Measurements from ENCODE around the gene NRM.

DNA sequence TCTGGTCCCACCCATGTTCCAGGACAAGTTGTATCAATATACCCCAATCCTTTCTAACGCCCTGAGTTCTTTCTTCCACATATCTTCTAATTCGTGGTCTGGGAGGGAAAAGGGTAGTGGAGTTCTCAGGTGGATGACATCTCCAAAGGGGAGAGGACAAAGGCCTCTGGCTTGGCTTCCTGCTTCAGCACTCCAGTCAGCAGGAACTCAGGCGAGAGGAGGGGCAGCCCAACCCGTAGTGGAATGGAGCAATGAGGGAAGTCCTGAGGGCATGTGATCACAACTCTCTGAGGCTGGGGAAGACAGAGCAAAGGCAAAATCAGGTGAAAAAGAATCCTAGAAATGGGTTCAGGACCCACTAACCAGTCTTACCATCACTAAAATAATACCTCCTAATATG lies 9.6 kb upstream of the NRM start:
- TF ChIP-seq, protein P1, sequence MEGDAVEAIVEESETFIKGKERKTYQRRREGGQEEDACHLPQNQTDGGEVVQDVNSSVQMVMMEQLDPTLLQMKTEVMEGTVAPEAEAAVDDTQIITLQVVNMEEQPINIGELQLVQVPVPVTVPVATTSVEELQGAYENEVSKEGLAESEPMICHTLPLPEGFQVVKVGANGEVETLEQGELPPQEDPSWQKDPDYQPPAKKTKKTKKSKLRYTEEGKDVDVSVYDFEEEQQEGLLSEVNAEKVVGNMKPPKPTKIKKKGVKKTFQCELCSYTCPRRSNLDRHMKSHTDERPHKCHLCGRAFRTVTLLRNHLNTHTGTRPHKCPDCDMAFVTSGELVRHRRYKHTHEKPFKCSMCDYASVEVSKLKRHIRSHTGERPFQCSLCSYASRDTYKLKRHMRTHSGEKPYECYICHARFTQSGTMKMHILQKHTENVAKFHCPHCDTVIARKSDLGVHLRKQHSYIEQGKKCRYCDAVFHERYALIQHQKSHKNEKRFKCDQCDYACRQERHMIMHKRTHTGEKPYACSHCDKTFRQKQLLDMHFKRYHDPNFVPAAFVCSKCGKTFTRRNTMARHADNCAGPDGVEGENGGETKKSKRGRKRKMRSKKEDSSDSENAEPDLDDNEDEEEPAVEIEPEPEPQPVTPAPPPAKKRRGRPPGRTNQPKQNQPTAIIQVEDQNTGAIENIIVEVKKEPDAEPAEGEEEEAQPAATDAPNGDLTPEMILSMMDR (IDR thresholded peaks at IDR 0.05): no peak
- TF ChIP-seq POLR2A (IDR thresholded peaks at IDR 0.05): no peak
- TF ChIP-seq EP300 (IDR thresholded peaks at IDR 0.05): no peak

All from suprapubic skin (tissue), 3 donors.